GM12891 (cell line): ENCODE measurements around the gene BUD31.
A peak's percentile ranks its signal among the peaks of the same experiment; 100 is the strongest.

Experiments used
- DNase-seq: peaks from one replicate; pipeline ENCODE4 v3.0.0; 2011; ENCODE audit warnings: low spot score; ENCODE audit not compliant: insufficient read length
- FAIRE-seq: peaks from 2 replicates; lab custom pipeline; 2011; peaks lifted over from hg19 to GRCh38; lab: Jason Lieb, UNC
- PAX5 ChIP-seq: IDR thresholded peaks from 2 replicates; pipeline ENCODE4 v1.6.1; 2011; ENCODE audit warnings: low read length, moderate library complexity, mild to moderate bottlenecking; ENCODE audit not compliant: insufficient read depth, severe bottlenecking
- POLR2A ChIP-seq: IDR thresholded peaks from 2 replicates; pipeline ENCODE4 v1.6.1; 2011; ENCODE audit warnings: low read depth, low read length, control low read depth
- POLR2AphosphoS5 ChIP-seq: IDR thresholded peaks from 2 replicates; pipeline ENCODE4 v1.6.1; 2011; ENCODE audit warnings: low read depth, low read length, control low read depth
- POU2F2 ChIP-seq: IDR thresholded peaks from 2 replicates; pipeline ENCODE4 v1.6.1; 2011; ENCODE audit warnings: low read depth, mild to moderate bottlenecking, control low read depth, low read length, moderate library complexity
- SPI1 ChIP-seq: IDR thresholded peaks from 2 replicates; pipeline ENCODE4 v1.6.1; 2011; ENCODE audit warnings: low read depth, low read length, control low read depth
- TAF1 ChIP-seq: IDR thresholded peaks from 2 replicates; pipeline ENCODE4 v1.6.1; 2011; ENCODE audit warnings: low read depth, low read length, control low read depth

BUD31 gene

GRCh38 chr7:99459087-99459486 is 50.3 kb downstream of the BUD31 start:
- no peak for DNase-seq
- TF ChIP-seq POLR2AphosphoS5, result no peak; the same call in 1 of the 2 replicates
- no peak for TF ChIP-seq SPI1
- TF ChIP-seq POLR2A, result no peak
- no peak for TF ChIP-seq POU2F2
- TF ChIP-seq TAF1, result no peak
- TF ChIP-seq PAX5, result no peak
- FAIRE-seq, result peak; percentile 64

- FAIRE-seq (no peak), DNase-seq (no peak)
- TF ChIP-seq POU2F2, result no peak
- no peak for TF ChIP-seq TAF1
- no peak for TF ChIP-seq PAX5
- no peak for TF ChIP-seq SPI1
- no peak for TF ChIP-seq POLR2AphosphoS5
- TF ChIP-seq POLR2A, result no peak
These were observed 51.9 kb downstream of the BUD31 start for GRCh38 chr7:99460651-99461050.

- no peak for FAIRE-seq
- TF ChIP-seq POU2F2 (no peak), POLR2A (no peak), SPI1 (no peak), POLR2AphosphoS5 (no peak), PAX5 (no peak), TAF1 (no peak)
- DNase-seq, result no peak
These were observed 52.5 kb downstream of the BUD31 start for GRCh38 chr7:99461221-99461620.

- DNase-seq (no peak), FAIRE-seq (no peak)
- no peak for TF ChIP-seq POLR2A
- TF ChIP-seq POLR2AphosphoS5, result no peak
- TF ChIP-seq TAF1, result no peak
- no peak for TF ChIP-seq PAX5
- no peak for TF ChIP-seq POU2F2
- no peak for TF ChIP-seq SPI1
These were observed 56.6 kb downstream of the BUD31 start for GRCh38 chr7:99465421-99465768.

GRCh38 chr7:99468336-99468918 is 59.7 kb downstream of the BUD31 start:
- TF ChIP-seq SPI1, result no peak
- no peak for TF ChIP-seq POLR2A
- no peak for TF ChIP-seq POLR2AphosphoS5
- FAIRE-seq (no peak), DNase-seq (no peak)
